Retina (tissue), 1 donor: Measurements from ENCODE around the gene TNNC1.

ENCODE experiments used
- DNase-seq: peaks from one replicate; pipeline ENCODE4 v3.0.0-alpha.2; 2016

Gene TNNC1

GRCh38 chr3:52428151-52429005 is 25.5 kb downstream of the TNNC1 start:
- DNase-seq: peak; percentile 69

DNA sequence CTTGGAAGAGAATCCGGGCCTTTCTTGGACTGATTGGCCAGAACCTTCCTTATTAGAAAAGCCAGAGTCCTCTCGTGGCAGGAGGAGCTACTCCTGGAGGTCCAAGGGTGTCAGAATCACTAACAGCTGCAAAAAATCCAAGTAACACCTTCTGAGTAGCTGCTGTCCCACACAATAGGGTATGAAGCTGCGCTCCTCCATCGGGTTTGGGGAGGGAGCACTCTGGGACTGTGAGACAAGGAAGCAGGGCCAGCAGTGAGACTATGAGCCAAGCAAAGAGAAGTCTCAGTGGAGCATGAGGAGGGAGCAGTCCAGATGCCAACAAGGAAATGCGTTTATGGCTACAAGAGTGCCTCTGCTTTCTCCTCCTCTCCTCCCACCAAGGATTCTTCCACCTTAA is 30.7 kb downstream of the TNNC1 start:
- DNase-seq: no peak

DNA sequence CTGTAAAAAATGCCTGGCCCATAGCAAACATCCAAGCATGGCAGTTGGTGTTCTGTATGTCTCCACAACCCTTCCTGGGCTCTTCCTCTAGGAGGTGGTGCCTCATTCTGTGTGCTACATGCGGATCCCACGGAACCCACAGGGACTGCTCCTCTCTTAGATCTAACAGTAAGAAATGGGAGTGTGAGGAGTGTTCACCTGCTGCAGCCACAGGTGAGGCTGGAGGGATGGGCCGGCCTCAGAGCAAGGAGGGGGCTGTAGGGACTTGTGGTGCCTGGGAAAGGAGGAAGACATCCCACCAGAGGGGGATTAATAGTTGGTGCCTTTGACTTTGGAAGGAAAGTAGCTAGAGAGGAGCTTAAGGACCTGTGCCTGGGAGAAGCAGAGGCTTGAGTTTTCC is 31.2 kb downstream of the TNNC1 start:
- DNase-seq: no peak

- no peak for DNase-seq
These were observed 33.5 kb downstream of the TNNC1 start for GRCh38 chr3:52420388-52420787.

DNA sequence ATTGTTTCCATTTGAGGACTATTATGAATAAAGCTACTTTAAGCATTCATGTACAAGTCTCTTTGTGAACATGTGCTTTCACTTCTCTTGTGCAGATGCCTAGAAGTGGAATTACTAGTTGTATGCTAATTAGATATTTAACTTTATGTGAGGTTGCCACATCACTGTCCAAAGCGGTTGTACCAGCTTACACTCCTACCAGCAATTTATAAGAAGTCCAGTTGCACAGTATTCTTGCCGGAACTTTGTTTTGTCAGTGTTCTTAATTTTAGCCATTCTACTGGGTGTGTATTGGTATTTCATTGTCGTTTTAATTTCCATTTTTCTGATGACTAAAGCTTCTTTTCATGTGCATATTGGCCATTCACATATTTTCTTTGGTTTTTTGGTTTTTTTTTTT is 38.0 kb downstream of the TNNC1 start:
- no peak for DNase-seq

GRCh38 chr3:52408466-52408865 is 45.4 kb downstream of the TNNC1 start:
- no peak for DNase-seq

- no peak for DNase-seq
These were observed 46.1 kb downstream of the TNNC1 start for GRCh38 chr3:52407779-52408178.

DNA sequence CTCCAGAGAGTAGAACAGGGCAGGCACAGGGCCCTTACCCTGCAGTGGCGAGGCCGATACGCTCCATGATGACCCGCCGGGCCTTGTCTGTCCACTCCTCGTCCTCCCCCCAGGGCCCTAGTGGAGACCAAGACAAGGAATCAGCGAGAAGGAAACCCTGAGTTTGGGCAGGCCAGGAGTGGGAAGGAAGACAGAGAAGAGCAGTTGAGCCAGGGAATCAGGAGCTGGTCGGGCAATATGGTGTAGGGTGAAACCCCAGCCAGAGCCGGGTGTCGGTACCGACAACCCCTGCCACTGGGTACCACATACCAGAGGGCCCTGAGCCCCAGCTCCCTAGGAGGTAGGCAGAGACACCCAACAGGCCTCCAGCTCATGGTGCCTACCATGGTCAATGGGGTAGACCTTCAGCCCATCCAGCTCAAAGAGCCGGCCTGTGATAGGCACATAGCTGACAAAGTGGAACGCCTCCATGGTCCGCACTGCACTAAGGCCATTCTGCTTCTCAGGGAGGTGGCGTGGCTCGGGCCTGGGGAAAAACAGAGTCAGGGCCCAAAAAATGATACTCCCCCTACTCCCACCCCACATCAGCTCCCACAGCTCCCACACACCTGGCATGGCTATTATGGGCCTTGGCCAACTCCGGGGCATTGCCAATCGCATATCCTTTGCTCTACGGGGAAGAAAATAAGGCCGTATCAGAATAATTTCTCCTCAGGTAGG is 46.9 kb downstream of the TNNC1 start:
- DNase-seq: no peak

DNA sequence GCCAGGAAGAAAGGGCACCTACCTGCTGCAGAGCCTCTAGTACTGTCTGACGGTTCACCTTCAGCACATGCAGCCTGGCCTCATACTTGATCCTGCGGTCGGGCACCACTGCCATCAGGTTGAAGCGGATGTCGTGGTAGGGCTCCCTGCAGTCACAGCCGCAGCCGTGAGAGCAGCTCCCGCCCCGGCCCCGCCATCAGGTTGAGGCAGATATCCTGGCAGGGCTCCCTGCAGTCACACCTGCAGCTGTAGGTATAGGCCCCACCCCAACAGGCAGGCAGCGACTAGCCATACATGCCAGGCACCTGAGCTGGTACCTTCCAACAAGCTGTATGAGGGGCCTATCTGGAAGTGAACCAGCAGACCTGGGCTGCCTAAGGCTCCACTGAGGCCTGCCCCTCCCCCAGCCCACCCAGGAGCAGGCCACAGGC is 47.6 kb downstream of the TNNC1 start:
- no peak for DNase-seq

GRCh38 chr3:52405601-52406110 is 48.2 kb downstream of the TNNC1 start:
- no peak for DNase-seq

DNA sequence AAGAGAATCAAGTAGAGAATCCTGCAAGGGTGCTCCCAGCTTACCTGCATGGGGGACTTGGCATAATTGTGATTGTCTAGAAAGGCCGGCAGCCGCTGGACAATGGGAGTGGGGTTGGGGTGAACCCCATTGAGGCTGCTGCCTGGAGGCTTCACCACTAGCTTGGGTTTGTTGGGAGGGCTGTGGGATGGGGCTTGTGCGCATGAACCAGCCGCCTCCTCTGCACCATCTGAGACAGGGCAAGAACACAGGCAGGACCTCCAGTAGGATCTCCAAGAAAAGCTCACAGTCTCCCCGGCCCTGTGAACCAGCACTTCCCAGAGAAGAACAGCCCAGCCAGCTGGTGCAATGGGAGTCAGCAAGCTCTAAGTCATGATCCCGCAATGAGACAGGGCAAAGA is 48.8 kb downstream of the TNNC1 start:
- no peak for DNase-seq

GRCh38 chr3:52404391-52404790 is 49.5 kb downstream of the TNNC1 start:
- no peak for DNase-seq

DNA sequence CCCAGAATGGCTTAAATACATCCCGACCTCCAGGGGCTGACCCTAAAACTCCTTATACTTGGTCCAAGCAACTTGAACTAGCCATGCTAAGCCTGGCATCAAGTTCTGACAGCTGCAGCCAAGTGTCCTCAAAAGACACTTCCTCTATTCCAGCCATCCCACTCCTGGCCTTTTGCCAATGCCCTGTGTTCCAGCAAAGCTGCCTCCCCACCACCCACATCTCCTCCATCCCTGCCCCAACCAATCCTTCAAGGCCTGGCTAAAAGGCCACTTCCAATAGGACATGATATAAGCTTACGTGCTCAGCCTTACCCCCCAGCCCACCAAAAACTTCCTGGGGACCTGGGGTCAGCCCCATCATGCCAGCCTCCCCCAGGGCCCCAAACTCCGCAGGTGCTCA is 49.9 kb downstream of the TNNC1 start:
- DNase-seq: no peak

DNA sequence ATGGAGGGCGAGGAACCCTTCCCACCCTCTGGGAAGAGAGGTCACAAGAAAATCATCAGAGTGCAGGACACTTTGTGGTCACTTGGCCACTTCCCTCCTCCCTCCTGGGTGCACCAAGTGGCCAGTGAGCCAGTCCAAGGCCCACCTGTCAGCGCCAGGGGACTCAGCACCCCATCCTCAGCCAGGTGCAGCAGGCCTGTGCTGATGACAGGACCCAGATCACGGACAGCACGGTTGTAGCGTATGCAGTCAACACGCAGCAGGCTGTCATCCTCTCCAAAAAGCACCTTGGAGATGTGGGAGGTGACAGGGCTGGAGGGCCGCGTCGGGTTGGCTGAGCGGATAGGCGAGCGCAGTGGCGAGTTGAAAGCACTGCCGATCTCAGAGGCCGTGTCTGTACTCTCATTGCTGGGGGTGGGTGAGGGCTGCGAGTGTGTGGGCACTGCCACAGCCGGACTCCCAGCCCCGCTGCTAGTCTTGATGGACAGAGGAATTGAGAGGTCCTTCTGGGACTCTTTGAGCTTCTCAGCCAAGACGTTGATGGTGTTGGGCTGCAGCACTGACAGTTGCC is 50.5 kb downstream of the TNNC1 start:
- DNase-seq: no peak

- DNase-seq: no peak
These were observed 51.1 kb downstream of the TNNC1 start for GRCh38 chr3:52402706-52403270.

DNA sequence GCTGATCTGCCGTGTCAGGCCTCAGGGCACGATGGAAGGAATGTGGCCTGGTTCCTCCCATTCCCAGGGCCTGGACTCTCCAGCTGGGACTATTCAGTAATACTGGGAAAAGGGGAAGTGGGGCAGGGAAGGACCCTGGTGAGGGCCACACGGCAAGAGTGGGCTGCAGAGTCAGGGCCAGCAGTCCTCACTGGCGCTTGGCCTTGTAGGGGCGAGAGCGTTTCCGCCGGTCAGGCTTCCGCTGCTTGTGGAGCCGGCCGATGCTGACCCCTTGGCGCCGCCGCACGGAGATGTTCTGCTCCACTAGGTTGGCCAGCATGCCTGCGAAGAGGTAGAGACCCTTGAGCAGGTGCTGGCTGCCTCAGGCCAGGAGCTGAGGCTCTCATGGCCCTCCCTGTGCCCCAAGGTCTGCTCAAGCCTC is 51.7 kb downstream of the TNNC1 start:
- no peak for DNase-seq

DNA sequence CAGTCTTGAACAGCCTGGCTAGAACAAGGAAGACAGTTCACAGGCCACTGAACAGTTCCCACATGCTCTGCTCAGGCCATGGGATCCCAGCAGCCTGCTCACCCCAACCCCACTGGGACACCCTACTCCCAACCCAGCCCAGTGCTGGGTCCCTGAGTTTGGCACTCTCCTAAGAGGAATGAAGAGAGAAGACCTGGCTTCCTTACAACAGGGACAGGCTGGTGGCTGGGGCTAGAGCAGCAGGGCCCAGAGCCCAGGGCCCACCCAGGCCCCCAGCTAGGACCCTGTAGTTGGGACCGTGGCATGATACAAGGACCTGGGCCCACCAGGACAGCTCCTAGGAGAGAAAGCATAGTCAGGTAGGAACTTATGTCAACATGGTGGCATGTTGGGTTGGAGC is 52.3 kb downstream of the TNNC1 start:
- no peak for DNase-seq
